GM10248 (cell line): ENCODE measurements around the gene EGR1.

Source experiments
- CTCF ChIA-PET: fragments of 300-600 bp; sonication (Branson Sonifier 250); formaldehyde crosslinking; extraction: SDS; loops from one replicate; lab custom pipeline; 2021; ENCODE audit warnings: antibody characterized with exemption; lab: Yijun Ruan, JAX
- POLR2A ChIA-PET: fragments of 350-650 bp; sonication (Branson Sonifier 250); formaldehyde crosslinking; extraction: SDS; loops from one replicate; lab custom pipeline; 2020; ENCODE audit warnings: antibody characterized with exemption; lab: Yijun Ruan, JAX
- DNase-seq: peaks from one replicate; pipeline ENCODE4 v3.0.0; 2012; ENCODE audit errors: extremely low spot score
- TF ChIP-seq, protein P1 (sequence below): IDR thresholded peaks from 2 replicates; pipeline ENCODE4 v1.5.1; 2012; ENCODE audit warnings: mild to moderate bottlenecking, low read depth; ENCODE audit errors: extremely low read depth, missing control alignments, control extremely low read depth

The EGR1 gene

DNA sequence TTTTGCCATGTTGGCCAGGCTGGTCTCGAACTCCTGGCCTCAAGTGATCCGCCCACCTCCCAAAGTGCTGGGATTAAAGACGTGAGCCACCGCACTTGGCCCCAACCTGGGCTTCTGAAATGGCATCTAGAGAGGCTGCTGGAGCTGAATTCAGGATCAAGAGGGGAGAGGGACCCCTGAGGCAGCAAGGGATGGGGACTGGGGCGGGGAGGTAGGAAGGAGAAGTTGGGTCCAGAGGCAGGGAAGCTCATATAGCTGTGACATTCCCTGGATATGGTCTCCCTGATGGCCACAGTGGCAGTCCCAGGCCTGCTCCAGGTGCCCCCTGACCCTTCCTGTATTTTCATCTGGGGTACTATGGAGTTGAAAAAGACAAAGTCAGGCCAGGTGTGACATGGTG, 14.3 kb upstream of the EGR1 start:
- CTCF ChIA-PET, result interaction anchor here (0.7 to 10.8 kb wide), 11 partner anchors 9 to 112 kb away, joined by 3 to 152 read pairs (median 5); partner anchors contain the start of genes EGR1 and KDM3B
- TF ChIP-seq, protein P1, sequence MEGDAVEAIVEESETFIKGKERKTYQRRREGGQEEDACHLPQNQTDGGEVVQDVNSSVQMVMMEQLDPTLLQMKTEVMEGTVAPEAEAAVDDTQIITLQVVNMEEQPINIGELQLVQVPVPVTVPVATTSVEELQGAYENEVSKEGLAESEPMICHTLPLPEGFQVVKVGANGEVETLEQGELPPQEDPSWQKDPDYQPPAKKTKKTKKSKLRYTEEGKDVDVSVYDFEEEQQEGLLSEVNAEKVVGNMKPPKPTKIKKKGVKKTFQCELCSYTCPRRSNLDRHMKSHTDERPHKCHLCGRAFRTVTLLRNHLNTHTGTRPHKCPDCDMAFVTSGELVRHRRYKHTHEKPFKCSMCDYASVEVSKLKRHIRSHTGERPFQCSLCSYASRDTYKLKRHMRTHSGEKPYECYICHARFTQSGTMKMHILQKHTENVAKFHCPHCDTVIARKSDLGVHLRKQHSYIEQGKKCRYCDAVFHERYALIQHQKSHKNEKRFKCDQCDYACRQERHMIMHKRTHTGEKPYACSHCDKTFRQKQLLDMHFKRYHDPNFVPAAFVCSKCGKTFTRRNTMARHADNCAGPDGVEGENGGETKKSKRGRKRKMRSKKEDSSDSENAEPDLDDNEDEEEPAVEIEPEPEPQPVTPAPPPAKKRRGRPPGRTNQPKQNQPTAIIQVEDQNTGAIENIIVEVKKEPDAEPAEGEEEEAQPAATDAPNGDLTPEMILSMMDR, result no peak
- POLR2A ChIA-PET, result interaction anchor here (0.6 to 0.7 kb wide), 2 partner anchors 11 to 101 kb away, joined by 4 read pairs; no protein-coding TSS in a partner anchor
- DNase-seq, result no peak

DNA sequence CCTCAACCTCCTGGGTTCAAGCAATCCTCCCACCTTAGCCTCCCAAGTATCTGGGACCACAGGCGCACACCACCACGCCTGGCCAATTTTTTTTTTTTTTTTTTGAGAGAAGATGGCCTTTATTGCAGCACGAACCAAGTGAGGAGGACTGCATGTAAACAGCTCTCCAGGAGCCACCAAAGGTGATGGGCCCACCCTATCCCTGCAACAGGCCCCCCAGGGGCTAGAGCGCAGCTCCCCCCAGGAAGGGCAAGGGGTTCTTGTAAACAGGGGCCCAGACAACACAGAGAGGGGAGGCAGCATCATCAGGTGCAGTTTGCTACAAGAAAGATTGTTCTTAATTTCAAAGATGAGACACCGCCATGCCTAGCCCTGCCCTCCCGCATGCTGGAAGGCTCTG, 12.6 kb upstream of the EGR1 start:
- TF ChIP-seq, protein P1, result no peak
- CTCF ChIA-PET, result interaction anchor here (6.6 to 10.8 kb wide), 2 partner anchors 10 to 51 kb away, joined by 115 to 152 read pairs; partner anchors contain the start of gene EGR1
- POLR2A ChIA-PET, result interaction anchor here (0.8 kb wide), 1 partner anchor 13 kb away, joined by 3 read pairs; the partner anchor contains the start of gene EGR1
- DNase-seq, result no peak

DNA sequence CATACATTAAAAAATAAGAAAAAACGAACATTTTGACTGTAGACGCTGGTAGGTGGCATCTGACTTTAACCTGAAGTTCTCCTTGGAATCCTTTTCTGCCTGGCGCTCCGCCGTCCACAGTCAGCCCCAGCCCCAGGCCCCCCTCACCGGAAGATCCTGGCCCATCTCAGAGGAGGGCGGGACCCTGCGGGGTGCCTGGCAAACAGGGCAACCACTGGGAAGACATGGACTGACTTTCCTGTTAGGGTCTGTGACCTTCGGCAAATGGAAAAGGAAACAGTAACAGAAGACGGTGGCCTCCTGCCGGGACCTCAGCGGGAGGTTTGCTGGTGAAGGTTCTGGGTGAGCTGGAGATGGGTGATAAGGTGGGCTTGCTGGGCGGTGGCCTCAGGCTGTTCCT, 11.7 kb upstream of the EGR1 start:
- POLR2A ChIA-PET, result no interaction called here
- DNase-seq, result no peak
- CTCF ChIA-PET, result interaction anchor here (6.6 to 10.8 kb wide), 2 partner anchors 9 to 50 kb away, joined by 115 to 152 read pairs; partner anchors contain the start of gene EGR1
- TF ChIP-seq, protein P1, result no peak

DNA sequence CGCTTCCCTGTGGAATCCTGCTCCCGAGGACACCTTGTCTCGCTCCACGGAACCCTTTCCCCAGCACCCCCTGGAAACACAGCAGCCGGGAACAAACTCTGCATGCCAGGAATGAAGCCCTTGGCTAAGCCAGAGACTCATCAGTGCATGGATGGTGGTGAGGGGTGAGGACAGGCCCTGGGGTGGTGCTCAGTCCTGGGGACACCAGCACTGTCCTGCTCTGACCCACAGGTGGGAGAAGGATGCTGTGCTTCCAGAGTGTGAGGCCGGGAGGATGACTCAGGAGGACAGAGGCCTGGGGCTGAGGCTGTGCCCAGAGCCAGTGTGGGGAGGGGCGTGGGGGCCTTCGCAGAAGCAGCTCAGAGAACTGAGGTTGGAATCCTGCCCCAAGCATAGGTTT, 11.2 kb upstream of the EGR1 start:
- ChIA-PET CTCF (interaction anchor here (1.0 to 10.8 kb wide), 2 partner anchors 8 to 41 kb away, joined by 3 to 152 read pairs; partner anchors contain the start of gene EGR1), POLR2A (no interaction called here)
- TF ChIP-seq, protein P1, result no peak
- DNase-seq, result no peak

DNA sequence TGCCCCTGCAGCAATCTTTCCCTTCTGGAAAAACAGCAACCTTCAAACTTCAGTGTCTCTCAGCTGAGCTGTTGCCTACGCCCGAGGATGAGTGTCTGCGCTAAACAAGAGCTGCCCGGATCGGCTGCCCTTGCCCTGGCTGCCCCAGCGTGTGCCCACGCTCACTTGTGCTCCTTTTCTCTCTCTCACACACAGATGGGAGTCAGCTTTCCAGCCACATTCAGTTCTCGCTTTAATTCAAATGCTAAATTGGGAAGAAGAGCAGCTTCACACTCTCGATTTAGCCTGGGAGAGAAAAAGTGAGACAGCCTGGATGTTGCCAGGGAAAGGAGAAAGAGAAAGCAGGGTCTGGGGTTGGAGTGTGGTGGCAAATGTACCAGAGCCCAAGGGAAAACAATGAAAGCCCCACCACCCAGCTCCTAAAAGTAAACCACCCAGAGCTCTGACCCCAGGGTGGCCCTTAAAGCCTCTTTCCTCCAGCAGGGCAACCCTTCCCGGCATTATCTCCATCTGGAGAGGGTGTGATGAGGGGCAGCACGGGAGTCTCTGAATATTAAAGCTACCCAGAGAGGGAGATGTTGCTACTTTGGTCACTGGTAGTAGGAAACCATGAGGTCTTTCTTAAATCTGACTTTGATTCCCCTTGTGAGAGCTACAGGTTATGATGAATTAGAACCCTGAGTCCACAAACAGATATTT, 9.9 kb upstream of the EGR1 start:
- ChIA-PET POLR2A (interaction anchor here (1.1 to 1.3 kb wide), 2 partner anchors 10 to 117 kb away, joined by 3 to 6 read pairs; partner anchors contain the start of genes EGR1 and FAM53C), CTCF (interaction anchor here (0.8 to 10.8 kb wide), 7 partner anchors 7 to 88 kb away, joined by 3 to 152 read pairs (median 4); partner anchors contain the start of genes EGR1, ETF1 and REEP2)
- TF ChIP-seq, protein P1, result no peak
- no peak for DNase-seq

DNA sequence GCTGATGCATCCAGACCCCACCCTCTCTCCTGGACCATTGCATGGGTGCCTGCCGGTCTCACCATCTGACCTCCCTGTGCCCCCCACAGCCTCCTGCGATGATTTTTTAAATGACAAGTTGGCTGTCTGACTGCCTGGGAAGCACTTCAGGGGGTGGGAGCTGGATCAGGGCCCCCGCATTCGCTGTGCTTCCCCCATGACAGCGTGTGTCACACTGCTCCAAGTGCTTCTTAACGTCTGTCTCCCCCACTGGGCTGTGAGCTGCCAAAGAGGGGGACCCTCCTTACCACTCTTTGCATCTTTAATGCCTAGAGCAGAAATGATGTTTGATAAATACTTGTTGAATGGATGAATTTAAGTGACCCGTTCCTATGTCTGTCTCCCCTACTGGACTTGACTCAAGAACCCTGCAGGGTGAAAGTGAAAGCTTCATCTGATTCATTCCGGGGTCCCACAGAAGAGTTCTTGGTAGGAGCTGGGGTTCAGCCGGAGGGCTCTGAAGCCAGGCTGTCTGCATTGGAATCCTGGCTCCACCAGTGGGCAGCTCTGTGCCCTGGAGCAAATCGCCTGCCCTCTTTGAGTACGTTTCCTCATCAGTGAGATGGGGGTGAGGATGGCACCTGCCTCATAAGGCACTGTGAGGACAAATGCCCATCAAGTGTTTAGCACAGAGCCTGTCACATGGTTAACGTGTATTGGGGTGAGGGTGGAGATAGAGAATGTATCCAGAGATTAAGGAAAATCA, 7.6 kb upstream of the EGR1 start:
- DNase-seq, result no peak
- ChIA-PET CTCF (interaction anchor here (0.9 to 10.8 kb wide), 7 partner anchors 5 to 105 kb away, joined by 3 to 152 read pairs (median 3); partner anchors contain the start of genes EGR1 and KDM3B), POLR2A (interaction anchor here (1.0 to 1.1 kb wide), 2 partner anchors 10 to 285 kb away, joined by 6 to 9 read pairs; no protein-coding TSS in a partner anchor)
- TF ChIP-seq, protein P1, result no peak
